ENCODE data around the gene BAX.

GRCh38 chr19:48955308-48955958 lies 758 bp downstream of the BAX start:
- TF ChIP-seq POLR2A (IDR thresholded peaks at IDR 0.05; ENCODE audit: extremely low read depth, insufficient read length): no peak
- TF ChIP-seq CTCF (IDR thresholded peaks at IDR 0.05; ENCODE audit: low read depth, low read length): no peak
- no peak for TF ChIP-seq MAX (IDR thresholded peaks at IDR 0.05; ENCODE audit: low read depth, low read length)
- no peak for TF ChIP-seq MYC (IDR thresholded peaks at IDR 0.05; ENCODE audit: low read depth, low read length)
